GM18868 (cell line): Measurements from ENCODE around the gene UBAP2L.
"Not testable (repeated sequence)": the region's sequence is repeated elsewhere in the genome, so short reads cannot be mapped to it uniquely, and the experiment has no call there.

Experiments
- ATAC-seq: cut with Tn5 transposase; IDR thresholded peaks from one replicate; pipeline ENCODE4 v1.9.1; 2021; ENCODE audit warnings: mild to moderate bottlenecking, moderate library complexity; ENCODE audit not compliant: unreplicated experiment

The UBAP2L gene

GRCh38 chr1:154306151-154306550, 85.4 kb downstream of the UBAP2L start:
- no peak for ATAC-seq

- not testable (repeated sequence) for ATAC-seq
Measured at GRCh38 chr1:154307670-154308270, 87.0 kb downstream of the UBAP2L start.

GRCh38 chr1:154309136-154309535, 88.4 kb downstream of the UBAP2L start:
- ATAC-seq: not testable (repeated sequence)

GRCh38 chr1:154312229-154313065, 91.7 kb downstream of the UBAP2L start:
- not testable (repeated sequence) for ATAC-seq

GRCh38 chr1:154313066-154313356, 92.3 kb downstream of the UBAP2L start:
- no peak for ATAC-seq

- ATAC-seq: not testable (repeated sequence)
Measured at GRCh38 chr1:154314226-154314625, 93.5 kb downstream of the UBAP2L start.

GRCh38 chr1:154316704-154317103, 95.9 kb downstream of the UBAP2L start:
- no peak for ATAC-seq

- no peak for ATAC-seq
Measured at GRCh38 chr1:154318386-154318785, 97.6 kb downstream of the UBAP2L start.
